ENCODE data around the gene AP3B1.

DNA sequence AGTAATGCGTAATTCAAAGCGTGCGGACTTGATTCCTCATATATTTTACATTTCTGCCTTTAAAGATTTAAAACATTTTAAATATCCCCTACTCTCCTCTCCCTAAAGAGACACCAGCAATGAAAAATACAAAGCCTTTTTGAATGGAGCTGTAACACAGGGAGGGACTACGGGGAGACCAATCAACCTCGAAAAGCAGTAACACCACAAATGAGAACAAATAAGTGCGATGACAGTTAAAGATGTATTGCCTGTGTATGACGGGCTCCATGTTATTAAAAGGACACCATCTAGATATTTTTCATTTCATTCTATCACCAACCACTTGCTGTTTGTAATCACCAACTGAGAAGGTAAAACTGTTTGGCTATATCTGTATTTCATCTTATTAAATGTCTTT lies 288.0 kb downstream of the AP3B1 start:
- TF ChIP-seq, protein P1, sequence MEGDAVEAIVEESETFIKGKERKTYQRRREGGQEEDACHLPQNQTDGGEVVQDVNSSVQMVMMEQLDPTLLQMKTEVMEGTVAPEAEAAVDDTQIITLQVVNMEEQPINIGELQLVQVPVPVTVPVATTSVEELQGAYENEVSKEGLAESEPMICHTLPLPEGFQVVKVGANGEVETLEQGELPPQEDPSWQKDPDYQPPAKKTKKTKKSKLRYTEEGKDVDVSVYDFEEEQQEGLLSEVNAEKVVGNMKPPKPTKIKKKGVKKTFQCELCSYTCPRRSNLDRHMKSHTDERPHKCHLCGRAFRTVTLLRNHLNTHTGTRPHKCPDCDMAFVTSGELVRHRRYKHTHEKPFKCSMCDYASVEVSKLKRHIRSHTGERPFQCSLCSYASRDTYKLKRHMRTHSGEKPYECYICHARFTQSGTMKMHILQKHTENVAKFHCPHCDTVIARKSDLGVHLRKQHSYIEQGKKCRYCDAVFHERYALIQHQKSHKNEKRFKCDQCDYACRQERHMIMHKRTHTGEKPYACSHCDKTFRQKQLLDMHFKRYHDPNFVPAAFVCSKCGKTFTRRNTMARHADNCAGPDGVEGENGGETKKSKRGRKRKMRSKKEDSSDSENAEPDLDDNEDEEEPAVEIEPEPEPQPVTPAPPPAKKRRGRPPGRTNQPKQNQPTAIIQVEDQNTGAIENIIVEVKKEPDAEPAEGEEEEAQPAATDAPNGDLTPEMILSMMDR (conservative IDR thresholded peaks at IDR 0.05; ENCODE audit: low read depth, low read length) = no peak
- TF ChIP-seq EZH2 (IDR thresholded peaks at IDR 0.05; ENCODE audit: borderline replicate concordance, low read depth, low read length, poor library complexity, severe bottlenecking) = no peak
